Astrocyte (in vitro differentiated cells and primary cell): ENCODE results near the gene TM7SF3.

ENCODE experiments used
- EZH2 ChIP-seq: IDR thresholded peaks from 2 replicates; pipeline ENCODE4 v1.6.1; 2012; ENCODE audit warnings: mild to moderate bottlenecking, low read length, inconsistent platforms; ENCODE audit not compliant: insufficient read depth
- TF ChIP-seq, protein P1 (sequence below): IDR thresholded peaks from 2 replicates; pipeline ENCODE4 v1.5.1; 2011; ENCODE audit warnings: low read depth, mild to moderate bottlenecking, inconsistent platforms, low read length, moderate library complexity; ENCODE audit not compliant: insufficient read depth

- TF ChIP-seq, protein P1, sequence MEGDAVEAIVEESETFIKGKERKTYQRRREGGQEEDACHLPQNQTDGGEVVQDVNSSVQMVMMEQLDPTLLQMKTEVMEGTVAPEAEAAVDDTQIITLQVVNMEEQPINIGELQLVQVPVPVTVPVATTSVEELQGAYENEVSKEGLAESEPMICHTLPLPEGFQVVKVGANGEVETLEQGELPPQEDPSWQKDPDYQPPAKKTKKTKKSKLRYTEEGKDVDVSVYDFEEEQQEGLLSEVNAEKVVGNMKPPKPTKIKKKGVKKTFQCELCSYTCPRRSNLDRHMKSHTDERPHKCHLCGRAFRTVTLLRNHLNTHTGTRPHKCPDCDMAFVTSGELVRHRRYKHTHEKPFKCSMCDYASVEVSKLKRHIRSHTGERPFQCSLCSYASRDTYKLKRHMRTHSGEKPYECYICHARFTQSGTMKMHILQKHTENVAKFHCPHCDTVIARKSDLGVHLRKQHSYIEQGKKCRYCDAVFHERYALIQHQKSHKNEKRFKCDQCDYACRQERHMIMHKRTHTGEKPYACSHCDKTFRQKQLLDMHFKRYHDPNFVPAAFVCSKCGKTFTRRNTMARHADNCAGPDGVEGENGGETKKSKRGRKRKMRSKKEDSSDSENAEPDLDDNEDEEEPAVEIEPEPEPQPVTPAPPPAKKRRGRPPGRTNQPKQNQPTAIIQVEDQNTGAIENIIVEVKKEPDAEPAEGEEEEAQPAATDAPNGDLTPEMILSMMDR: no peak
- TF ChIP-seq EZH2: no peak
Observed at GRCh38 chr12:27013611-27014084, 536 bp downstream of the TM7SF3 start.
